Sigmoid colon (tissue), 4 donors: ENCODE data around the gene IL36B.

ENCODE experiments used
- CTCF ChIP-seq, 4 experiments: fragments of 450-650 bp in 3 of 4; fragments of 200-600 bp in 1 of 4; IDR thresholded peaks; one replicate each; pipeline ENCODE4 v1.5.1; 2016 to 2019; ENCODE audit warnings: antibody characterized with exemption in 4 of 4, mild to moderate bottlenecking in 3 of 4, moderate library complexity in 2 of 4
- EP300 ChIP-seq, 4 donors: sonication (generic); formaldehyde crosslinking; IDR thresholded peaks; one replicate each; pipeline ENCODE4 v1.6.1; 2017; ENCODE audit warnings: antibody characterized with exemption in 4 of 4

- no peak for TF ChIP-seq CTCF (IDR thresholded peaks at IDR 0.05)
- TF ChIP-seq EP300 (IDR thresholded peaks at IDR 0.05), result no peak
Observed at GRCh38 chr2:113073325-113073834, 20.7 kb upstream of the IL36B start.
